Activated CD4-positive, alpha-beta T cell treated with anti-CD3 and anti-CD28 coated beads, Interleukin-2, amount 50 U/mL, for 24 hours (primary cell): ENCODE results near the gene PHC3.

Source experiments
- DNase-seq, 2 donors: peaks; one replicate each; pipeline ENCODE4 v3.0.0-alpha.2; 2020; ENCODE audit warnings: low read depth in 1 of 2, low spot score in 1 of 2

Gene PHC3

GRCh38 chr3:170078620-170079281 lies 102.8 kb downstream of the PHC3 start:
- DNase-seq: no peak

- DNase-seq: no peak
These were observed 104.2 kb downstream of the PHC3 start for GRCh38 chr3:170077361-170077760.

- DNase-seq: no peak
These were observed 104.8 kb downstream of the PHC3 start for GRCh38 chr3:170076715-170077238.

DNA sequence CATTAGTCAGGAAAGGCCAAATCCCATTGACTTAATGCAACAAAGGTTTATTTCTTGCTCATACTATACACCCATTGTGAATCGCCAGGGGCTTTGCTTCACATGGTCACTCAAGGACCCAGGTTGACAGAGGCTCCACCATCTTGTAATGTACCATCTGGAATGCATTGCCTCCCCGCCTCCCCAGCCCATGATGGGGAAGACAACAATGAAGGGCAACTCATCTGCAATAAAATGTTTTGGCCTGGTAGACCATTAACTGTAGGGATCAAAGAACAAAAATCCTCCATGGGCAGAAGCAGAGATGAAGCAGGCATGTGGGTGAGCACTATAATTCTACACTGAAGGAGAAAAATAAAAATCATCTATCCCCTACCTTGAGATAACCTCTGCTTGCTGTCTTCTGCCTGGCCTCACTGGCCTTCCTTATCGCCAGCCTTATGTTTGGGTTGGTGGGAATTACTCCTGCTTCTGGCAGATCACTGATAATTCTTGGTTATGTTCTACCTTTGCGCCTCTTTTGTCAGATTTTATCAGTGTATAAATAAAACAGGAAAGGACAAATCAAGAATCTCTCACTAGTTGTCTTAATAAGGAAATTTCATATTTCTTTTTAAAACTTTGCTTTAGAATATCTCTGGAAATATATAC lies 106.0 kb downstream of the PHC3 start:
- DNase-seq: no peak

GRCh38 chr3:170064108-170064507 lies 117.4 kb downstream of the PHC3 start:
- DNase-seq: no peak

DNA sequence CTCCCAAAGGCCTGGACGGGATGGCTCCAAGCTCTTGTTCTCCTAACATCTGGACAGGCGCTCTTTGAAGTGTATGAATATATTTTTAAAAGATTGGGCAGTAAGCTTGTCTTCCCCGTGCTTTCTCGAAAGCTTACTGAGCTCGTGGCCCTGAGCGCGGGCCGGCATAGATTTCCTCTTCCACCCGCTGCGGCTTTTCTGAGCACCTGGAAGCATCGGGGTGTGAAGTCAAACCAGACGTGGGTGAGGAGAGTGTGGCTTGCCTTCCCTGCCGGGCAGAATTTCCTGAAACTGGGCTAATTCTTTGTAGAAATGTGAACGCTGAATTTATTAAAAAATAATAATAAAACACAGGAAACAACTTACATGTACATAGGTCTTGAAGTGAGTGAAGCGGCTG lies 117.8 kb downstream of the PHC3 start:
- DNase-seq: no peak

DNA sequence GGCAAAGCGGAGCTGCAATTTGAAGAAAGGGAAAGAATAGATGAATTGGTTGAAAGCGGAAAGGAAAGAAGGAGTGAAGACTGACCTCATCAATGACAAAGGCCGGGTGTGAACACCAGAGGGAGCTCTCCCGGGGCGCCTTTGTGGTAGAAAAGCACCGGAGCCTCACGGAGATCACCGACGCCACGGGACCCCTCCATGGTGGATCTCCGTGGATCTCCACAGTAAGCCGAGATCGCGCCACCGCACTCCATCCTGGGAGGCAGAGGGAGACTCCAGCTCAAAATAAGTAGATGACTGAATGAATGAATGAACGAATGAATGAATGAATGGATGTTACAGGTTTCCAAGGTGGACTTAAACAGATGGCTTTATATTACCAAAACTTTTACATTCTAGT lies 118.8 kb downstream of the PHC3 start:
- DNase-seq: no peak

GRCh38 chr3:170062068-170062467 lies 119.5 kb downstream of the PHC3 start:
- no peak for DNase-seq

GRCh38 chr3:170059447-170059846 lies 122.1 kb downstream of the PHC3 start:
- DNase-seq: no peak

DNA sequence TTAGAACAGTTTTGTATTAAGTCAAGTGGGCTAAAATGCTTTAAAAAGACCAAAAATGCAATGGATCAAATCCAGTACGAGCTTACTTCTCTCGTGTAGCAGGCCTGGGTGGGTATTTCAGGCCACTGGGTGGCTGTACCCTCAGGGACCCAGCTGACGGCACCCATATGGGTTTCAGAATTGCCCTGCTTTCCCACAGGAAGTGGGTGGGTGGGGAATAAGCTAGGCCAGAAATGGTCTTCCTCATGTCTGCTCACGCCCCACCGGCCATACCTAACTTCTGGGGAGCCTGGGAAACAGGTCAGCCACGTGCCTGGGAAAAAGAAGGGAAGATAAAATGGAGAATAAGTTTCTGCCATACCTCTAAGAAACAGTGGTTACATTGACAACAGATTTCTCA lies 123.4 kb downstream of the PHC3 start:
- no peak for DNase-seq

GRCh38 chr3:170057550-170057949 lies 124.0 kb downstream of the PHC3 start:
- no peak for DNase-seq

DNA sequence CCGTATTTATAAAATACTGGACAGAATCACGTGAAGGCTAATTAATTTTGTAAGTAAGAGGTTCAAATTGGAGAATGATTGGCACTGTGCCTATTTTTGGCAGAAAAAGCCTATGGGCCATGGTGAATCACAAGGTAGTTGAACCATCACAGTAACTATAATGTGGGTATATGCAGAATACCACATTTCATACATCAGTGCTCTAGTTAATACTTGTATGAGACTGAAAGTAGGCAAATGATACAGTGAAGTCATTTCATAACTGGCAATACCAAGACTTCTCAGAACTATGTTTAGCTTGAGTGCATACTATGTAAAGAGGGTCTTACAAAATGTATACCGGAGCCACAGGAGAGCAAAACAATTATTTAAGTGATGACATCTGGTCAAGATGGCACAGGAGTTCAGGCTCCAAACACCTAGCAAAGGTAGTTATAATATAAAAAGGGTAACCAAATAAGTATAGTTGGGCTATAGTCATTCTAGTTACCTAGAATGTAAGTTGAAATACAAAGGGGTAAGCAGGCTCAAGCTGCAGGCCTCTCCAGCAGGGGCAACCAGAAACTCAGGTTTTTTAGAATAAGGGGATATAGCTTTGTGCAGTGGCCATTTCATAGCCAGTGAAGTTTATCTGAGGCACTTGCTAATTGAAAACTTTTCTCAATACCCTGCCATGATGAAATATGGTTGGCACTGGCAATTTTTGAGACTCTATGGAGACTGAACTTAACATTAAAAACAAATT lies 124.7 kb downstream of the PHC3 start:
- no peak for DNase-seq

DNA sequence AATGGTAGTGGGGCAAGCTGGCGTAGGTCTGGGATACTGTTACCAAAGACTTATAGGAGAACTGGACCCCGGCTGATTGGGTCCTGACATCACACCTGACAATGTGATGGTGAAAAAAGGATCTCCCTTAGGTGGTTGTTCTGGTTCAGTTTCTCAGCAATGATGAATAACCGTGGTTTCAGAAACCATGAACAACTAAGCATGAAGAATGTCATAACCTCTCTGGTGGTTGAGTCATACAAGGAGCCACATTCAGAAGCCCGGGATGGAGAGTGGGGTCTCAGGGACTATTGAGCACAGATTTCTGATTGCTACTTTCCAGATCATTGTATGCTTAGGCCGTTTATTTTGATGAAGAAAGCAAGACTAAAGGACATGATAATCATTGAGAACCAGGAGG lies 126.3 kb downstream of the PHC3 start:
- DNase-seq: no peak

DNA sequence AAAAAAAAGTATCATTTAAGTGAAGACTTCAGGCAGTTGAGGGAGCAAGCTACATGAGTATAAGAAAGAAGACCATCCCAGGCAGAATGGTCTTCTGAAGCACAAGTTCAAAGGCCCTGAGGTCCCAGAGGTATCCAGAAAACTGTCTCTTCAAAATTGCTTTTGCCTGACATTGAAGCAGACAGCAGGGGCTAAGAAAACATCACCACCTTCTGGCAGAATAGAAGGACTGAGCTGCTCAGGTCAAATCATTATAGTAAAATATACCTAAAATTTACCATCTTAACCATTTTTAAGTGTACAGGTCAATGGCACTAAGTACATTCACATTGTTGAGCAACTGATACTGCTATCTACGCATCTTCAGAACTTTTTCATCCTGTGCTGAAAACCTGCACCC lies 127.3 kb downstream of the PHC3 start:
- no peak for DNase-seq

- DNase-seq: no peak
These were observed 129.1 kb downstream of the PHC3 start for GRCh38 chr3:170052398-170052797.

DNA sequence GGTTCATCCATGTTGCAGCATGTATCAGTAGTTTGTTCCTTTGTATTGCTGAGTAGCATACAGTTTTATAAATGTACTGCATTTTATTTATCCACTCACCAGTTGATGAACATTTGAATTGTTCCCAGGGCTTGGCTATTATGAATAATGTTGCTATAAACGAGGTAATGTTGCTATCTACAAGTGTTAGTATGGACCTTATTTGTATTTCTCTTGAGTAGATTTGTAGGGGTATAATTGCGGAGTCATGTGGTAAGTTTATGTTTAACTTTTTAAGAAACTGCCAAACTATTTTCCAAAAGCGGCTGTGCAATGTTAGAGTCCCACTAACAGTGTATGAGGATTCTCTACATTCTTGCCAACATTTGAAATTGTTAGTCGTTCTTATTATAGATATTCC lies 130.8 kb downstream of the PHC3 start:
- DNase-seq: no peak

DNA sequence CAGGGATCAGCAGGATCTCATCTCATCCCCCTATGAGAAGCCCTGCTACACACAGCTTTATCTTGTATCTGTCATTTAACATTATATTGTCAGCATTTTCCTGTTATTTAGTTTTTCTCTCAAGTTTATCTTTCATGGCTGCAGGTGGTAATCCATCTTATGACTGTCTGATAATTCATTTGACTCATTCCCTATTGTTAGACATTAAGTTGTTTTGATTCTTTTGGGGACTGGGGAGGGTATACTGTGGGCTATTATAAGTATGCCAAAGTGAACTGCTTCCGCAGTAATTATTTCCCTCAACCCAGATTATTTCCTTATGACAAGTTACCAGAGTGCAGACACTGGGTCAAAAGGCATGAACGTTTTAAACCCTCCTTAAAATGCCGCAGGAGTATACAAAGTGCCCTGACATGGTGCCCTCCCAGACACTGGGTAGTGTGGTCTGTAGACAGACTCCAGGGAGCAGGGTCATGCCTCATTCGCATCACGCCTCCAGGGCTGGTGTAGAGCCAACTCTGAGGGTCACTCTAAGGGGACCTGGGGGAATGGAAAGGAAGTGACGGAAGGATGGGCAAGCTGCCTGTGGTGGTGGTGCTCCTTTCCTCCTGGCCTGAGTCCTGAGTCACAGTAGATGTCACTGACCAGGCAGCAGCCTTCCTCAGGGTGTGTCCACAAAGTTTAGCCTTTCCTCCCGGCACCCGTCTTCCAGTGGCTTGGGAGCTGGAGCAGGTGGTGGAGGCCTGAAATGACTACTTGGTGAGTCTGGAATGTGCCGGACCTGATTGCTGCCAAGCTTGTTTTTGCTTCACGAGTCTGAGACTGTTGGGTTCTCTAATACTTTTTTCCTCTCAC lies 132.2 kb downstream of the PHC3 start:
- no peak for DNase-seq

DNA sequence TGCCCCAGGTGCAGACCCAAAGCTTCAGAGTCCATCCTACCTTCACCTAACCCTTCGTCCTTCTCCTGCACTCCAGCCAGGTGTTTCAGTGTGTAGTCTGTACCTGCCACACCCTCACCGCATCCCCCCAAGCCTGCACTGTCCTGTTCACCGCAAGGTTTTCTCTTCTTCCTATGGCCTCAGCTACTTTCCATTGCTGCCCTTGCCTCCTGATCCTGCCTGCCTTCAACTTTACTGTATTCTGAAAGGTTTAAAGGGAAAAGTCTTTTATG lies 134.5 kb downstream of the PHC3 start:
- DNase-seq: no peak

DNA sequence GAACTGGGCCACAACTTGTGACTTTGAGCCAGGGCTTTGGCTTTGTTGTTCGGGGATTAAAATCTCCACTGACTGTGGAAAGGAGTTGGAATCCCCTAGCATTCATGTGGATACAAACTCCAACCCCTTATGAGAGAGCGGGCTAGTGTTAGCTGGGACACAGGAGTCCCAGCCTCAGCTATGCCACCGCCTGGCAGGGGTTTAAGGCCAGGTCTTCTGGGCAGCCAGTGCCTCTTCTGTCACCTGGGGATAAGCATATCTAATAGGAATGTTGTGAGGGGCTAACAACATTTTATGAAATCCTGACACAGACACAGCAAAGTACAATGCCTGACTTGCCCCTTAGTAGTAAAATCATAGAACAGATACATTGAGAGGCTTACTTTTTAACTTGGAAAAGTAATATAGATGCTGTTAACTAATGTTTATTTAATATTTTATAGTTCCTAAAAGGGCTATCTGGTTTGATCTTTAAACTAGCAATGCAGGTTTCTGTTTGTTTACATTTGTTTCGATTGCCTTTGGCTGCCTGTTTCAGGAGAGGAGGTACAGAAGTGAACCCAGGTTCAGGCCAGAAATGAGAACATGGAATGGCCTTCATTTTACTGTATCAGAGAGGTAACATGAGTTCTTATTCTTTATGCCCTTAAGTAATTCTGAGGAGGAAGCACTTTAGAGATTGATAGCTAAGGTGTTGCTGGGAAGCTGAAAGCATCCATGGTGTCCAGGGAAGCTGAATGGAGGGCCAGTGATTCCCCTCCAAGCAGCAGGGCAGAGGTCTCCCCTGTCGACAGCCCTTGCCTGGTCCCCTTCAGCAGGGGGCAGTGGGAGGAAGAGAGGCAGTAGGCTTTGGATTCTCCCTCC lies 135.0 kb downstream of the PHC3 start:
- no peak for DNase-seq

GRCh38 chr3:170044795-170045244 lies 136.7 kb downstream of the PHC3 start:
- no peak for DNase-seq

GRCh38 chr3:170044271-170044670 lies 137.3 kb downstream of the PHC3 start:
- DNase-seq: no peak
